Umbilical cord (tissue), 2 donors: Measurements from ENCODE around the gene SMIM24. TPM values are rescaled to one million over a fixed set of nuclear protein-coding genes. Genes with fewer than 3 reads are reported as not detected.
"Not testable (repeated sequence)": the region's sequence is repeated elsewhere in the genome, so short reads cannot be mapped to it uniquely, and the experiment has no call there.

ENCODE experiments used
- DNase-seq: peaks from one replicate; pipeline ENCODE4 v3.0.0-alpha.2; 2015; ENCODE audit warnings: low spot score
- total RNA-seq: library from RNA; depleted of rRNA; stranded (reverse); fragments of >200 nt; gene quantifications from one replicate; pipeline ENCODE4 v1.2.3, GENCODE V29; 2014; ENCODE audit warnings: low replicate concordance; ENCODE audit not compliant: insufficient read depth

SMIM24 gene
- total RNA-seq, 1 donor from 2014 or later: not detected

- peak; percentile 40 for DNase-seq
Measured at GRCh38 chr19:3455960-3456601, 24.2 kb downstream of the SMIM24 start.

- no peak for DNase-seq
Measured at GRCh38 chr19:3455393-3455955, 24.9 kb downstream of the SMIM24 start.

- DNase-seq: no peak
Measured at GRCh38 chr19:3454656-3455392, 25.5 kb downstream of the SMIM24 start.

- no peak for DNase-seq
Measured at GRCh38 chr19:3453840-3454239, 26.5 kb downstream of the SMIM24 start.

GRCh38 chr19:3452942-3453214 is 27.4 kb downstream of the SMIM24 start:
- not testable (repeated sequence) for DNase-seq

- DNase-seq: no peak
Measured at GRCh38 chr19:3452171-3452941, 28.0 kb downstream of the SMIM24 start.

- DNase-seq: no peak
Measured at GRCh38 chr19:3451451-3451866, 28.9 kb downstream of the SMIM24 start.

- DNase-seq: peak; percentile 91
Measured at GRCh38 chr19:3450796-3451411, 29.4 kb downstream of the SMIM24 start.

- DNase-seq: no peak
Measured at GRCh38 chr19:3448616-3449334, 31.6 kb downstream of the SMIM24 start.

GRCh38 chr19:3446657-3447056 is 33.7 kb downstream of the SMIM24 start:
- not testable (repeated sequence) for DNase-seq

- no peak for DNase-seq
Measured at GRCh38 chr19:3444695-3445234, 35.6 kb downstream of the SMIM24 start.

- peak; percentile 92 for DNase-seq
Measured at GRCh38 chr19:3443840-3444694, 36.3 kb downstream of the SMIM24 start.

- DNase-seq: no peak
Measured at GRCh38 chr19:3442487-3443071, 37.7 kb downstream of the SMIM24 start.

GRCh38 chr19:3441986-3442329 is 38.4 kb downstream of the SMIM24 start:
- no peak for DNase-seq

- DNase-seq: no peak
Measured at GRCh38 chr19:3441089-3441985, 39.0 kb downstream of the SMIM24 start.

GRCh38 chr19:3440082-3440481 is 40.2 kb downstream of the SMIM24 start:
- no peak for DNase-seq

- peak; percentile 96 for DNase-seq
Measured at GRCh38 chr19:3434630-3435553, 45.4 kb downstream of the SMIM24 start.
